ENCODE results near the gene SLC9B1.

DNA sequence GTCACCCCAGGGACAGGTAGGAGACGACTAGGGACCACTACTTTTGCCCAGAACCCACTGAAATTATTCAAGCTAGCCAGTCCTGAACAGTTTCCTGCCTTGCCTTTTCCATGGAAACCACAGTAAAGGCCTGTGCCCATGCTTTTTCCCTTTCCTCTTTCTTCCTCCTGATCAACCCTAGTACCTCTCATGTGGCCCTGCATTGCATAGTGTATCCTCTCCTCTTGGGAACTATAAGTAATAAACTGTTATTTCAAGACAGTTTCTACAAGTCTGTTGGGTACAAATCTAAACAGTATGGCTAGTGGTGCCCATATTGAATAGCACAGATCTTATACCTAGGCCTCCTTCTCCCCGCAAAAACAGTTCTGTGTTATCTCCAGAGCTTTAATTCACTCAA, 136.2 kb downstream of the SLC9B1 start:
- no peak for TF ChIP-seq POLR2A (IDR thresholded peaks at IDR 0.05)
- TF ChIP-seq, protein P1, sequence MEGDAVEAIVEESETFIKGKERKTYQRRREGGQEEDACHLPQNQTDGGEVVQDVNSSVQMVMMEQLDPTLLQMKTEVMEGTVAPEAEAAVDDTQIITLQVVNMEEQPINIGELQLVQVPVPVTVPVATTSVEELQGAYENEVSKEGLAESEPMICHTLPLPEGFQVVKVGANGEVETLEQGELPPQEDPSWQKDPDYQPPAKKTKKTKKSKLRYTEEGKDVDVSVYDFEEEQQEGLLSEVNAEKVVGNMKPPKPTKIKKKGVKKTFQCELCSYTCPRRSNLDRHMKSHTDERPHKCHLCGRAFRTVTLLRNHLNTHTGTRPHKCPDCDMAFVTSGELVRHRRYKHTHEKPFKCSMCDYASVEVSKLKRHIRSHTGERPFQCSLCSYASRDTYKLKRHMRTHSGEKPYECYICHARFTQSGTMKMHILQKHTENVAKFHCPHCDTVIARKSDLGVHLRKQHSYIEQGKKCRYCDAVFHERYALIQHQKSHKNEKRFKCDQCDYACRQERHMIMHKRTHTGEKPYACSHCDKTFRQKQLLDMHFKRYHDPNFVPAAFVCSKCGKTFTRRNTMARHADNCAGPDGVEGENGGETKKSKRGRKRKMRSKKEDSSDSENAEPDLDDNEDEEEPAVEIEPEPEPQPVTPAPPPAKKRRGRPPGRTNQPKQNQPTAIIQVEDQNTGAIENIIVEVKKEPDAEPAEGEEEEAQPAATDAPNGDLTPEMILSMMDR (IDR thresholded peaks at IDR 0.05): no peak

All from body of pancreas (tissue), 4 donors.